GM21737 (cell line): Measurements from ENCODE around the gene MARF1.

Experiments used
- ATAC-seq: cut with Tn5 transposase; IDR thresholded peaks from one replicate; pipeline ENCODE4 v1.9.1; 2021; ENCODE audit warnings: mild to moderate bottlenecking, moderate library complexity; ENCODE audit not compliant: unreplicated experiment

The MARF1 gene

GRCh38 chr16:15602285-15603044, 40.5 kb downstream of the MARF1 start:
- no peak for ATAC-seq

- no peak for ATAC-seq
These were observed 41.6 kb downstream of the MARF1 start for GRCh38 chr16:15601212-15601879.

- ATAC-seq: no peak
These were observed 43.5 kb downstream of the MARF1 start for GRCh38 chr16:15599303-15600070.

- ATAC-seq: no peak
These were observed 44.2 kb downstream of the MARF1 start for GRCh38 chr16:15598648-15599190.

GRCh38 chr16:15597822-15598647, 44.9 kb downstream of the MARF1 start:
- no peak for ATAC-seq

GRCh38 chr16:15597135-15597534, 45.8 kb downstream of the MARF1 start:
- no peak for ATAC-seq

- no peak for ATAC-seq
These were observed 48.1 kb downstream of the MARF1 start for GRCh38 chr16:15594711-15595320.

- ATAC-seq: no peak
These were observed 49.7 kb downstream of the MARF1 start for GRCh38 chr16:15593235-15593634.

GRCh38 chr16:15592324-15592723, 50.6 kb downstream of the MARF1 start:
- no peak for ATAC-seq

GRCh38 chr16:15587152-15587825, 55.7 kb downstream of the MARF1 start:
- ATAC-seq: no peak

GRCh38 chr16:15586716-15587115, 56.2 kb downstream of the MARF1 start:
- ATAC-seq: no peak

GRCh38 chr16:15585956-15586355, 57.0 kb downstream of the MARF1 start:
- no peak for ATAC-seq

GRCh38 chr16:15583526-15583925, 59.4 kb downstream of the MARF1 start:
- no peak for ATAC-seq

- ATAC-seq: no peak
These were observed 61.7 kb downstream of the MARF1 start for GRCh38 chr16:15581127-15581815.

GRCh38 chr16:15578824-15579223, 64.1 kb downstream of the MARF1 start:
- ATAC-seq: no peak

GRCh38 chr16:15576960-15577958, 65.7 kb downstream of the MARF1 start:
- no peak for ATAC-seq

GRCh38 chr16:15575293-15576049, 67.5 kb downstream of the MARF1 start:
- no peak for ATAC-seq
